Endodermal cell (in vitro differentiated cells): ENCODE results near the gene HDLBP. TPM values are rescaled to one million over a fixed set of nuclear protein-coding genes. Genes with fewer than 3 reads are reported as not detected.

Experiments
- DNase-seq: peaks from one replicate; pipeline ENCODE4 v3.0.0-alpha.2; 2017
- H3K27ac ChIP-seq: 2 replicates; pipeline ENCODE4 v1.5.1; 2013; ENCODE audit warnings: mild to moderate bottlenecking, low read depth, low read length, moderate library complexity
- H3K27me3 ChIP-seq: 2 replicates; pipeline ENCODE4 v1.6.1; 2013; ENCODE audit warnings: mild to moderate bottlenecking, low read length, moderate library complexity; ENCODE audit not compliant: insufficient read depth, control insufficient read depth, poor library complexity, severe bottlenecking
- H3K36me3 ChIP-seq: 2 replicates; pipeline ENCODE4 v1.7.0; 2013; ENCODE audit warnings: mild to moderate bottlenecking, low read length, moderate library complexity; ENCODE audit not compliant: control insufficient read depth, insufficient read depth
- H3K4me1 ChIP-seq: one replicate; pipeline ENCODE4 v1.7.0; 2013; ENCODE audit warnings: low read length; ENCODE audit not compliant: control insufficient read depth, insufficient read depth
- H3K4me3 ChIP-seq: 2 replicates; pipeline ENCODE4 v1.5.1; 2013; ENCODE audit warnings: mild to moderate bottlenecking, low read length, moderate library complexity
- H3K9ac ChIP-seq: 2 replicates; pipeline ENCODE4 v1.6.1; 2013; ENCODE audit warnings: mild to moderate bottlenecking, low read length, moderate library complexity; ENCODE audit not compliant: poor library complexity, severe bottlenecking; ENCODE audit errors: extremely low read depth
- H3K9me3 ChIP-seq: 2 replicates; pipeline ENCODE4 v1.6.1; 2013; ENCODE audit warnings: mild to moderate bottlenecking, low read length, moderate library complexity; ENCODE audit not compliant: control insufficient read depth
- H3K27ac Mint-ChIP-seq: 2 replicates; pipeline ENCODE4 v1.8.0; 2020; ENCODE audit warnings: mixed read lengths
- H3K27me3 Mint-ChIP-seq: 2 replicates; pipeline ENCODE4 v1.8.0; 2021; ENCODE audit warnings: mild to moderate bottlenecking, mixed read lengths; ENCODE audit not compliant: insufficient read depth
- H3K36me3 Mint-ChIP-seq: 2 replicates; pipeline ENCODE4 v1.8.0; 2020; ENCODE audit warnings: low read depth, mixed read lengths
- H3K4me1 Mint-ChIP-seq: 2 replicates; pipeline ENCODE4 v1.8.0; 2020; ENCODE audit warnings: mixed read lengths
- H3K4me3 Mint-ChIP-seq: 2 replicates; pipeline ENCODE4 v1.8.0; 2020; ENCODE audit warnings: mild to moderate bottlenecking, moderate library complexity, mixed read lengths
- H3K9me3 Mint-ChIP-seq: 2 replicates; pipeline ENCODE4 v1.8.0; 2020; ENCODE audit warnings: mild to moderate bottlenecking, mixed read lengths
- WGBS, 2 experiments: methylation state at CpG; one replicate each; pipeline versions ENCODE4 v1.1.5 to v1.1.7; 2013; ENCODE audit warnings: missing lambda C conversion rate in 2 of 2, mixed read lengths in 1 of 2; ENCODE audit not compliant: insufficient coverage in 1 of 2, insufficient read length in 1 of 2; 5-methylcytosine and 5-hydroxymethylcytosine counted together
- total RNA-seq, 2 donors: library from RNA; stranded (reverse); fragmentation: NEBNext Ultra II Directional in 1 of 2; extraction: Animal tissue kit (Norgen Biotek cat#: 25700) in 1 of 2; gene quantifications; 2 replicates in 1 of 2; 3 replicates in 1 of 2; pipeline ENCODE4 v1.2.1, GENCODE V29; 2021
- TF ChIP-seq, protein P1 (sequence below): fragments of 200-600 bp; sonication (generic); conservative IDR thresholded peaks from 2 replicates; pipeline ENCODE4 v1.5.0; 2021; ENCODE audit warnings: antibody characterized with exemption, mild to moderate bottlenecking

The HDLBP gene
- total RNA-seq, 2 donors from 2014 or later, result 344 to 374 TPM

DNA sequence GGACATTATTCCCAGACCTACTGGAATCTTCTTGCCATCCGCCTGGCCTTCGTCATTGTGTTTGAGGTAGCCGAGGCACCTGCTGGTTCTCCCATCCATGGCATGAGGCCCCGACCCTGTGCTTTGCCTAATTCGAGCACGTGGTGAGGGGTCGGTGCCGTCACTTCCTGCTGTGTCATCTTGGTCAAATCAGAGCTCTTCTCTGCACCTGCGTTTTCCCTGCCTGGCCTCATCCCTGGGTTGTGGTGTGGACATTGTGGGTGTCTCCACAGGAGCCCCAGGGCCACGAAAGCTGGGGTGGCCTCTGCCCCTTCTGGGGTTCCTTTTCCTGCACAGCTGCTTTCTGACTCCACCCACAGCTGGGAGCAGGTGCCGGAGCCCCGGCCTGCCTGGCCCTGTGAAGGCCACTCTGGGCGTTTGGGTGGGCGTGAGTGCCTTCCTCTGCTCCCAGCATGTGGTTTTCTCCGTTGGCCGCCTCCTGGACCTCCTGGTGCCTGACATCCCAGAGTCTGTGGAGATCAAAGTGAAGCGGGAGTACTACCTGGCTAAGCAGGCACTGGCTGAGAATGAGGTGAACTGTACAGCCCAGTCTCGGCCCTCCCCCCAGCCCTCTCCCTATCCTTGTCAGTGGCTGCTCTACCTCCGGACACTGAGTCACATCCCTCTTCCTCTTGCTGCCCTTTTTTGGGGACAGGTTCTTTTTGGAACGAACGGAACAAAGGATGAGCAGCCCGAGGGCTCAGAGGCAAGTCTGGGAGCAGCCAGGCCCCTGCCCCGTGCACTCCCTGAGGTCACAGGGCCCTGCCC, 92.1 kb downstream of the HDLBP start:
- H3K4me3 Mint-ChIP-seq, result no peak overlapping the region
- no peak for DNase-seq
- no peaks in the 10 kb centered on the region for H3K9me3 Mint-ChIP-seq
- peaks cover 22% of the 10 kb centered on the region for H3K36me3 ChIP-seq
- H3K27ac Mint-ChIP-seq, result peak overlapping the region; percentile 68
- H3K4me1 Mint-ChIP-seq, result peaks cover 2% of the 10 kb centered on the region
- H3K9me3 ChIP-seq, result peaks cover 5% of the 10 kb centered on the region
- H3K27ac ChIP-seq, result no peak overlapping the region
- H3K4me1 ChIP-seq, result no peaks in the 10 kb centered on the region
- no peaks in the 10 kb centered on the region for H3K27me3 ChIP-seq
- H3K4me3 ChIP-seq, result no peak overlapping the region
- no peak overlapping the region for H3K9ac ChIP-seq
- TF ChIP-seq, protein P1, sequence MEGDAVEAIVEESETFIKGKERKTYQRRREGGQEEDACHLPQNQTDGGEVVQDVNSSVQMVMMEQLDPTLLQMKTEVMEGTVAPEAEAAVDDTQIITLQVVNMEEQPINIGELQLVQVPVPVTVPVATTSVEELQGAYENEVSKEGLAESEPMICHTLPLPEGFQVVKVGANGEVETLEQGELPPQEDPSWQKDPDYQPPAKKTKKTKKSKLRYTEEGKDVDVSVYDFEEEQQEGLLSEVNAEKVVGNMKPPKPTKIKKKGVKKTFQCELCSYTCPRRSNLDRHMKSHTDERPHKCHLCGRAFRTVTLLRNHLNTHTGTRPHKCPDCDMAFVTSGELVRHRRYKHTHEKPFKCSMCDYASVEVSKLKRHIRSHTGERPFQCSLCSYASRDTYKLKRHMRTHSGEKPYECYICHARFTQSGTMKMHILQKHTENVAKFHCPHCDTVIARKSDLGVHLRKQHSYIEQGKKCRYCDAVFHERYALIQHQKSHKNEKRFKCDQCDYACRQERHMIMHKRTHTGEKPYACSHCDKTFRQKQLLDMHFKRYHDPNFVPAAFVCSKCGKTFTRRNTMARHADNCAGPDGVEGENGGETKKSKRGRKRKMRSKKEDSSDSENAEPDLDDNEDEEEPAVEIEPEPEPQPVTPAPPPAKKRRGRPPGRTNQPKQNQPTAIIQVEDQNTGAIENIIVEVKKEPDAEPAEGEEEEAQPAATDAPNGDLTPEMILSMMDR, result no peak
- 88 to 93% methylated on average over 13 to 23 of the region's 23 CpGs for WGBS, 2 experiments
- no peaks in the 10 kb centered on the region for H3K27me3 Mint-ChIP-seq
- peaks cover 37% of the 10 kb centered on the region for H3K36me3 Mint-ChIP-seq

DNA sequence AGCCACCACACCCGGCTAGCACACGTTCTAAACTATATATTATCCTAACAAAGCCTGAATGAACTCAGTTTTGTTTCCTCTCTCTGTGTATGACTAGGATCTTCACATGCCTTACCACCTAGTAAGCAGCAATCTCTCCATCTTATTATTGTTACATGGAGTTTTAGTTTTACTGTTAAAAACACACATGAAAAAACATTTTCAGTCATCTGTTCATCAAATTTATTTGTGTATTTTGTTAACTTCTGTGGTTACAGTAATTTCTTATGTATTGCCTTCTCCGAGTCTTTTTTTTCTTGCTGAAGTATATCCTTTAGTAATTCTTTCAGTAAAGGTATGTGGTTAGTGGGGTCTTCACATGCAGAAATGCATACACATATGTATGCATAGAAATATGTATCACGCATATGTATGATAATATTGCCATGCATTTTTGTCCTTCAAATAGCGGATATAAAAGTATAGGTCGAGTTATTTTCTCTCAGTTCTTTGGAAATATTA, 95.6 kb downstream of the HDLBP start:
- H3K27me3 Mint-ChIP-seq, result peaks cover 2% of the 10 kb centered on the region
- no peaks in the 10 kb centered on the region for H3K27me3 ChIP-seq
- no peak overlapping the region for H3K27ac Mint-ChIP-seq
- H3K36me3 ChIP-seq, result no peaks in the 10 kb centered on the region
- H3K4me1 ChIP-seq, result no peaks in the 10 kb centered on the region
- H3K4me3 Mint-ChIP-seq, result no peak overlapping the region
- no peak overlapping the region for H3K9ac ChIP-seq
- 89 to 100% methylated on average over 2 to 6 of the region's 6 CpGs for WGBS, 2 experiments
- TF ChIP-seq, protein P1, result no peak
- peaks cover 5% of the 10 kb centered on the region for H3K9me3 ChIP-seq
- DNase-seq, result no peak
- peaks cover 5% of the 10 kb centered on the region for H3K4me1 Mint-ChIP-seq
- no peak overlapping the region for H3K4me3 ChIP-seq
- H3K27ac ChIP-seq, result no peak overlapping the region
- H3K9me3 Mint-ChIP-seq, result no peaks in the 10 kb centered on the region
- peaks cover 8% of the 10 kb centered on the region for H3K36me3 Mint-ChIP-seq

DNA sequence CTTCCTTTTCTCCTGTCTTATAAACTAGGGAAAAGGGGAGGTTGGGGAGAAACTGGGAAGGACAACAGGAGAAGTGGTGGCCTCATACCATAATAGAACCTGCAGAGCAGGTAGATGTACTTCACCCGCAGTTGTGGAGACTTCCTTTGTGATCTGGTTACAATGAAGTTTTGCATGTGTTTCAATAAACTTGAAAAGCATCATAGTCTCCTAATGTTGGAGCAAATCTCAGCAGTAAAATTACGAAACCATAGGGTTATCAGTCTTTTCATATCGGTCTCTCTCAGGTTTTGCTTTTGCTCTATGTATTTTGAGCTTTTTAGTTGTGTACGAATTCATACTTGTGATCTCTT, 96.5 kb downstream of the HDLBP start:
- peak overlapping the region; percentile 61 for H3K9ac ChIP-seq
- WGBS, 2 experiments, result 40 to 64% methylated on average over 2 to 4 of the region's 4 CpGs
- no peaks in the 10 kb centered on the region for H3K27me3 ChIP-seq
- DNase-seq, result no peak
- H3K36me3 Mint-ChIP-seq, result peaks cover 2% of the 10 kb centered on the region
- peaks cover 2% of the 10 kb centered on the region for H3K27me3 Mint-ChIP-seq
- no peaks in the 10 kb centered on the region for H3K36me3 ChIP-seq
- no peak overlapping the region for H3K27ac Mint-ChIP-seq
- peak overlapping the region; percentile 88 for H3K4me3 ChIP-seq
- no peaks in the 10 kb centered on the region for H3K9me3 Mint-ChIP-seq
- H3K9me3 ChIP-seq, result peaks cover 5% of the 10 kb centered on the region
- H3K27ac ChIP-seq, result no peak overlapping the region
- TF ChIP-seq, protein P1, result no peak
- no peaks in the 10 kb centered on the region for H3K4me1 ChIP-seq
- peaks cover 5% of the 10 kb centered on the region for H3K4me1 Mint-ChIP-seq
- H3K4me3 Mint-ChIP-seq, result peak overlapping the region; percentile 65
